MM.1S (cell line): Measurements from ENCODE around the gene ADAP1.

Experiments used
- DNase-seq: peaks from one replicate; pipeline ENCODE4 v3.0.0-alpha.2; 2015
- H2AFZ ChIP-seq: fragments of 300-600 bp; sonication (generic); 2 replicates; pipeline ENCODE4 v1.6.0; 2016; ENCODE audit warnings: antibody characterized with exemption, low read length
- H3F3A ChIP-seq: fragments of 300-600 bp; sonication (generic); 2 replicates; pipeline ENCODE4 v1.6.1; 2016; ENCODE audit warnings: mild to moderate bottlenecking, antibody characterized with exemption, low read length, moderate library complexity, mixed read lengths; ENCODE audit not compliant: insufficient read depth
- H3K27ac ChIP-seq: fragments of 300-600 bp; sonication (generic); 2 replicates; pipeline ENCODE4 v1.5.1; 2016; ENCODE audit warnings: mild to moderate bottlenecking, low read length
- H3K27me3 ChIP-seq: fragments of 300-600 bp; sonication (generic); replicated peaks from 2 replicates; pipeline ENCODE4 v1.6.0; 2016; ENCODE audit warnings: low read length; ENCODE audit not compliant: insufficient read depth
- H3K36me3 ChIP-seq: fragments of 300-600 bp; sonication (generic); replicated peaks from 2 replicates; pipeline ENCODE4 v1.6.1; 2016; ENCODE audit warnings: mild to moderate bottlenecking, low read length, mixed read lengths; ENCODE audit not compliant: insufficient read depth
- H3K4me1 ChIP-seq: fragments of 300-600 bp; sonication (generic); 2 replicates; pipeline ENCODE4 v1.6.1; 2016; ENCODE audit warnings: low read length, mixed read lengths
- H3K4me2 ChIP-seq: fragments of 300-600 bp; sonication (generic); 2 replicates; pipeline ENCODE4 v1.6.0; 2016; ENCODE audit warnings: low read depth, low read length
- H3K4me3 ChIP-seq: fragments of 300-600 bp; sonication (generic); 2 replicates; pipeline ENCODE4 v1.5.1; 2016; ENCODE audit warnings: low read length, mixed read lengths
- H3K79me2 ChIP-seq: fragments of 300-600 bp; sonication (generic); 2 replicates; pipeline ENCODE4 v1.6.1; 2016; ENCODE audit warnings: mixed run types, low read length, mixed read lengths
- H3K9ac ChIP-seq: fragments of 300-600 bp; sonication (generic); 2 replicates; pipeline ENCODE4 v1.6.1; 2016; ENCODE audit warnings: low read length, mixed read lengths
- H3K9me2 ChIP-seq: fragments of 300-600 bp; sonication (generic); replicated peaks from 2 replicates; pipeline ENCODE4 v1.6.1; 2016; ENCODE audit warnings: mild to moderate bottlenecking, low read length, mixed read lengths; ENCODE audit not compliant: insufficient read depth
- H3K9me3 ChIP-seq: fragments of 300-600 bp; sonication (generic); replicated peaks from 2 replicates; pipeline ENCODE4 v1.6.1; 2016; ENCODE audit warnings: mild to moderate bottlenecking, low read length, mixed read lengths; ENCODE audit not compliant: insufficient read depth
- H4K20me1 ChIP-seq: fragments of 300-600 bp; sonication (generic); 2 replicates; pipeline ENCODE4 v1.6.1; 2016; ENCODE audit warnings: mild to moderate bottlenecking, low read length, moderate library complexity, mixed read lengths; ENCODE audit not compliant: insufficient read depth
- EZH2 ChIP-seq: fragments of 300-600 bp; sonication (generic); optimal IDR thresholded peaks from 2 replicates; pipeline ENCODE3; 2017; ENCODE audit warnings: low read depth, mild to moderate bottlenecking, antibody characterized with exemption, low read length, mixed read lengths
- EZH2phosphoT487 ChIP-seq: fragments of 300-600 bp; sonication (generic); IDR thresholded peaks from 2 replicates; pipeline ENCODE4 v1.6.1; 2018; ENCODE audit warnings: antibody characterized with exemption, low read length
- TF ChIP-seq, protein P1 (sequence below): fragments of 300-600 bp; sonication (generic); IDR thresholded peaks from 2 replicates; pipeline ENCODE4 v1.5.1; 2016; ENCODE audit warnings: antibody characterized with exemption, low read length, mixed read lengths

The ADAP1 gene

DNA sequence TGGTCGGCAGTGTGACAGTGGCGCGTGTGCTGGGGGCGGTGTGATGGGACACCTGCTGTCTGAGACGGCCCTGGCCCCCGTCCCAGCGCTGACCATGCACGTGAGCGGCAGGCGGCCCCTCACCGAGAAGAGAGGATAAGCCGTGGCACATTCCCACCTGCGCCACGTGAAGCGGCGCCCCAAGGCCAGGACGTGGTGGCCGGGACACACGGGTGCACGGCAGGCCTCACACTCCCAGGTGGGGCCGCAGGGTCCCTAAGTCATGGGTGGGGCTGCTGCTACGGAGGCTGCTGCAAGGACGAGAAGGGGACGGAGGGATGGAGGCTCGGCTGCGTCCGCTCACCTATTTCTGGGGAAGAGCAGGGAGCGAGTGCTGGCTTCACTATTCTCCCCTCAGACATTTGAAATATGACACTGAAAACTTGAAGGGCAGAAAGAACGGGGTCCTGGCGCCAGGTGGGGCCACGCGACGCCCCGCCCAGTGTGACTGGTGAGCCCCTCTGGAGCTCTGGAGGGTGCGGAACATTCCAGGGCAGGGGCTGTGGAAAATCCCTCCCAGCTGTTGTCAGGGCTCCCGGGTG is 36.0 kb upstream of the ADAP1 start:
- H3K9me3 ChIP-seq = no peaks in the 10 kb centered on the region
- TF ChIP-seq EZH2 = no peak
- TF ChIP-seq EZH2phosphoT487 = no peak
- TF ChIP-seq, protein P1, sequence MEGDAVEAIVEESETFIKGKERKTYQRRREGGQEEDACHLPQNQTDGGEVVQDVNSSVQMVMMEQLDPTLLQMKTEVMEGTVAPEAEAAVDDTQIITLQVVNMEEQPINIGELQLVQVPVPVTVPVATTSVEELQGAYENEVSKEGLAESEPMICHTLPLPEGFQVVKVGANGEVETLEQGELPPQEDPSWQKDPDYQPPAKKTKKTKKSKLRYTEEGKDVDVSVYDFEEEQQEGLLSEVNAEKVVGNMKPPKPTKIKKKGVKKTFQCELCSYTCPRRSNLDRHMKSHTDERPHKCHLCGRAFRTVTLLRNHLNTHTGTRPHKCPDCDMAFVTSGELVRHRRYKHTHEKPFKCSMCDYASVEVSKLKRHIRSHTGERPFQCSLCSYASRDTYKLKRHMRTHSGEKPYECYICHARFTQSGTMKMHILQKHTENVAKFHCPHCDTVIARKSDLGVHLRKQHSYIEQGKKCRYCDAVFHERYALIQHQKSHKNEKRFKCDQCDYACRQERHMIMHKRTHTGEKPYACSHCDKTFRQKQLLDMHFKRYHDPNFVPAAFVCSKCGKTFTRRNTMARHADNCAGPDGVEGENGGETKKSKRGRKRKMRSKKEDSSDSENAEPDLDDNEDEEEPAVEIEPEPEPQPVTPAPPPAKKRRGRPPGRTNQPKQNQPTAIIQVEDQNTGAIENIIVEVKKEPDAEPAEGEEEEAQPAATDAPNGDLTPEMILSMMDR = no peak
- H3K9me2 ChIP-seq = no peaks in the 10 kb centered on the region
- no peak overlapping the region for H2AFZ ChIP-seq
- H3K27ac ChIP-seq = no peak overlapping the region
- H3K36me3 ChIP-seq = no peaks in the 10 kb centered on the region
- H3F3A ChIP-seq = no peaks in the 10 kb centered on the region
- no peak for DNase-seq
- H3K4me3 ChIP-seq = no peak overlapping the region
- H3K9ac ChIP-seq = no peak overlapping the region
- H4K20me1 ChIP-seq = no peaks in the 10 kb centered on the region
- no peaks in the 10 kb centered on the region for H3K79me2 ChIP-seq
- H3K4me2 ChIP-seq = no peak overlapping the region
- H3K4me1 ChIP-seq = no peaks in the 10 kb centered on the region
- H3K27me3 ChIP-seq = peaks cover 26% of the 10 kb centered on the region

DNA sequence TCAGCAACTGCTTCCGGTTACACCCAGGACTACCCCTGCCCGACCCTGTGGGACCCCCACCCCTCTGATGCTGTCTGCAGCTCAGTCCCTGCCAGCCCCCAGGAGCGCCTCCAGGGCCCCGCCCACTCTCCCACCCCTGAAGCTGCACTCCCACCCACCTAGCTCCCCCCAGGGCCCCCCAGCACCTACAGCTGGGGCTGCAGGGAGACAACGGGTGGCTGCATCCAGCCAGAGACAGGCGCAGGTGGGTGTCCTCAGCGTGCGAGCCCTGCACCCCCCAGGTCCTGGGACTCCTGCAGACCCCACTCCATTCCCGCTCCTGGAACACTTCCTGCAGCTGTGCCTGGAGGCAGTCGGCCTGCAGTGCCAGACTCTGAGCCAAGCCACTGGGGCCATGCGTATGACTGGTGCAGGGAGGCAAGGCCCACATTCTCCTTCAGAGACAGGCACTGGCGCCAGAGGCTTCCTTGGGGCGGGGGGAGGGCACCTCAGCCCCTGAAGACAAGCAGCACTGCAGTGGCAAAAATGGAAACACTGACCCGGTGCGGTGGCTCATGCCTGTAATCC is 34.6 kb upstream of the ADAP1 start:
- TF ChIP-seq EZH2 = no peak
- TF ChIP-seq, protein P1 = no peak
- no peak for TF ChIP-seq EZH2phosphoT487
- Histone ChIP-seq H3K9me3 (no peaks in the 10 kb centered on the region), H3K27ac (no peak overlapping the region), H2AFZ (no peak overlapping the region), H3K9ac (no peak overlapping the region), H3F3A (no peaks in the 10 kb centered on the region), H3K27me3 (peaks cover 40% of the 10 kb centered on the region), H4K20me1 (no peaks in the 10 kb centered on the region), H3K4me1 (no peaks in the 10 kb centered on the region), H3K9me2 (no peaks in the 10 kb centered on the region), H3K4me3 (no peak overlapping the region), H3K79me2 (no peaks in the 10 kb centered on the region), H3K4me2 (no peak overlapping the region), H3K36me3 (no peaks in the 10 kb centered on the region)
- no peak for DNase-seq

DNA sequence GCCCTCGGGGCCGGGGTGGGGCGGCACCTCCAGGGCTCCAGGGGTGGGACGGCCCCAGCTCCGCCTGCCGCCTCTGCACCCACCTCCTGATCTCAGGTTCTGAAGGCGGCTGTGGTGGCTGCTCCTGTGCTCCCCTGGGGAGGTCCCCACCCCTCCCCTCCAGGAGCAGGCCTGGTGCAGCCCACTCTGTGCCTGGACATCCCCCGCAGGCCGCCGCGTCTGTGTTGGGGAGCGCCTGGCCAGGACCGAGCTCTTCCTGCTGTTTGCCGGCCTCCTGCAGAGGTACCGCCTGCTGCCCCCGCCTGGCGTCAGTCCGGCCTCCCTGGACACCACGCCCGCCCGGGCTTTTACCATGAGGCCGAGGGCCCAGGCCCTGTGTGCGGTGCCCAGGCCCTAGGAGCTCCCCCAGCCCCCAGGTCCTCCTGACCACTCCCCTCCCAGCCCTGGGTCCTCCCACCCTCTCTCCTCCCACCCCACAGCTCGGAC is 34.0 kb upstream of the ADAP1 start:
- H3F3A ChIP-seq = no peaks in the 10 kb centered on the region
- no peaks in the 10 kb centered on the region for H3K9me3 ChIP-seq
- H3K4me2 ChIP-seq = no peak overlapping the region
- no peak overlapping the region for H3K4me3 ChIP-seq
- no peak overlapping the region for H2AFZ ChIP-seq
- TF ChIP-seq, protein P1 = no peak
- TF ChIP-seq EZH2 = no peak
- no peak for TF ChIP-seq EZH2phosphoT487
- no peaks in the 10 kb centered on the region for H3K9me2 ChIP-seq
- no peak overlapping the region for H3K27ac ChIP-seq
- no peaks in the 10 kb centered on the region for H3K79me2 ChIP-seq
- no peak overlapping the region for H3K9ac ChIP-seq
- no peak for DNase-seq
- H3K27me3 ChIP-seq = peaks cover 45% of the 10 kb centered on the region
- no peaks in the 10 kb centered on the region for H3K4me1 ChIP-seq
- H3K36me3 ChIP-seq = no peaks in the 10 kb centered on the region
- no peaks in the 10 kb centered on the region for H4K20me1 ChIP-seq
